ENCODE measurements around the gene ACOT12. TPM values are rescaled to one million over a fixed set of nuclear protein-coding genes. Genes with fewer than 3 reads are reported as not detected.

ACOT12 gene
- total RNA-seq, 1 donor from 2014 or later, result not detected

GRCh38 chr5:81393430-81393782 lies 528 bp downstream of the ACOT12 start:
- no peaks in the 10 kb centered on the region for H3K36me3 Mint-ChIP-seq (ENCODE audit: low read depth)
- TF ChIP-seq CTCF (IDR thresholded peaks at IDR 0.05), result peak; percentile 26
- peak overlapping the region; percentile 8 for H3K27ac Mint-ChIP-seq (ENCODE audit: unreplicated experiment)
- no peaks in the 10 kb centered on the region for H3K27me3 Mint-ChIP-seq (ENCODE audit: low read depth)
- DNase-seq (ENCODE audit: low spot score), result no peak
- H3K9me3 Mint-ChIP-seq (ENCODE audit: low read depth), result peaks cover 6% of the 10 kb centered on the region
- H3K4me3 Mint-ChIP-seq (ENCODE audit: unreplicated experiment), result peak overlapping the region; percentile 67
- H3K4me1 Mint-ChIP-seq (ENCODE audit: low read depth), result peaks cover 16% of the 10 kb centered on the region

- Mint-ChIP-seq H3K4me1 (ENCODE audit: low read depth) (peaks cover 5% of the 10 kb centered on the region), H3K9me3 (ENCODE audit: low read depth) (no peaks in the 10 kb centered on the region), H3K27ac (ENCODE audit: unreplicated experiment) (no peak overlapping the region), H3K4me3 (ENCODE audit: unreplicated experiment) (no peak overlapping the region), H3K36me3 (ENCODE audit: low read depth) (no peaks in the 10 kb centered on the region), H3K27me3 (ENCODE audit: low read depth) (no peaks in the 10 kb centered on the region)
- TF ChIP-seq CTCF (IDR thresholded peaks at IDR 0.05), result no peak
- DNase-seq (ENCODE audit: low spot score), result no peak
Measured at GRCh38 chr5:81389025-81389424, 4.9 kb downstream of the ACOT12 start.

GRCh38 chr5:81388169-81388568 lies 5.8 kb downstream of the ACOT12 start:
- H3K27me3 Mint-ChIP-seq (ENCODE audit: low read depth), result no peaks in the 10 kb centered on the region
- no peaks in the 10 kb centered on the region for H3K4me1 Mint-ChIP-seq (ENCODE audit: low read depth)
- no peaks in the 10 kb centered on the region for H3K36me3 Mint-ChIP-seq (ENCODE audit: low read depth)
- no peak overlapping the region for H3K4me3 Mint-ChIP-seq (ENCODE audit: unreplicated experiment)
- no peak for TF ChIP-seq CTCF (IDR thresholded peaks at IDR 0.05)
- H3K27ac Mint-ChIP-seq (ENCODE audit: unreplicated experiment), result no peak overlapping the region
- H3K9me3 Mint-ChIP-seq (ENCODE audit: low read depth), result no peaks in the 10 kb centered on the region
- no peak for DNase-seq (ENCODE audit: low spot score)

DNA sequence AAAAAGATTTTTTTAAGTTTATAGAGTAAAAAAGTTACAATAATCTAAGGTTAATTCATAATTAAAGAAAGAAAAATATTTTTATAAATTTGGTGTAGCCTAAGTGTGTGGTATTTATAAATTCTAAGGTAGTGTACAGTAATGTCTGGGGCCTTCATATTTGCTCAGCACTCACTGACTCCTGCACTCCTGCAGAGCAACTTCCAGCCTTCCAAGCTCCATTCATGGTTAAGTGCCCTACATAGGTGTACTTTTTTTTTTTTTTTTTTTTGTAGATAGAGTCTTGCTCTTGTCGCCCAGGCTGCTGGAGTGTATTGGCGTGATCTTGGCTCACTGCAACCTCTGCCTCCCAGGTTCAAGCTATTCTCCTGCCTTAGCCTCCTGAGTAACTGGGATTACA lies 10.1 kb downstream of the ACOT12 start:
- H3K4me3 Mint-ChIP-seq (ENCODE audit: unreplicated experiment), result no peak overlapping the region
- TF ChIP-seq CTCF (IDR thresholded peaks at IDR 0.05), result no peak
- no peaks in the 10 kb centered on the region for H3K36me3 Mint-ChIP-seq (ENCODE audit: low read depth)
- DNase-seq (ENCODE audit: low spot score), result no peak
- H3K27ac Mint-ChIP-seq (ENCODE audit: unreplicated experiment), result no peak overlapping the region
- no peaks in the 10 kb centered on the region for H3K27me3 Mint-ChIP-seq (ENCODE audit: low read depth)
- H3K9me3 Mint-ChIP-seq (ENCODE audit: low read depth), result no peaks in the 10 kb centered on the region
- no peaks in the 10 kb centered on the region for H3K4me1 Mint-ChIP-seq (ENCODE audit: low read depth)

DNA sequence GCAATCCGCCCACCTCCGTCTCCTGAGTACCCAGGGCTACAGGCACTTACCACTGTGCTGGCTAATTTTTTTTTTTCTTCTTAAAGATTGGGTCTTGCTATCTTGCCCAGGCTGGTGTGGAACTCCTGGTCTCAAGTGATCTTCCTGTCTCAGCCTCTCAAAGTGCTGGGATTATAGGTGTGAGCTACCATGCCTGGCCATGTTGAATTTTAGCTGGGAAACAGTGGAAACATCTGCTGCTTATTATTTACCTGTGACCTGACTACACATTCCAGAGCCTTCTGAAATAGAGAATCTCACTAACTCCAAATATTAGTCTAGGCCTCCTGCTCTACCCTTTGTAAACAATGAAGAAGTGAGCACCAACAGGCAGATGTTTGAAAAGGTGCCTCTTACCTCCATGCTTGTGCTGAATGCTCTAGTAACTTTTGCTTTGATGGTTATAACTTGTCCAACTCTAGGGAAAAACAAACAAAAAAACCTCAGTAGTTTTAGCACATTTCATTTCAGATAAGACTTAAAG lies 22.5 kb downstream of the ACOT12 start:
- Mint-ChIP-seq H3K4me3 (ENCODE audit: unreplicated experiment) (no peak overlapping the region), H3K27me3 (ENCODE audit: low read depth) (peaks cover 11% of the 10 kb centered on the region), H3K9me3 (ENCODE audit: low read depth) (peaks cover 4% of the 10 kb centered on the region), H3K4me1 (ENCODE audit: low read depth) (no peaks in the 10 kb centered on the region), H3K36me3 (ENCODE audit: low read depth) (no peaks in the 10 kb centered on the region), H3K27ac (ENCODE audit: unreplicated experiment) (no peak overlapping the region)
- TF ChIP-seq CTCF (IDR thresholded peaks at IDR 0.05), result no peak
- DNase-seq (ENCODE audit: low spot score), result no peak

All from chondrocyte (in vitro differentiated cells).